Mesendoderm (in vitro differentiated cells): ENCODE results near the gene FAM120B.

Source experiments
- DNase-seq: peaks from one replicate; pipeline ENCODE4 v3.0.0; 2013
- H2AK5ac ChIP-seq: 2 replicates; pipeline ENCODE4 v1.6.1; 2013; ENCODE audit warnings: low read length, inconsistent platforms
- H2BK120ac ChIP-seq: 2 replicates; pipeline ENCODE4 v1.6.1; 2013; ENCODE audit warnings: low read depth, mild to moderate bottlenecking, low read length, moderate library complexity, mixed read lengths
- H2BK15ac ChIP-seq: replicated peaks from 2 replicates; pipeline ENCODE4 v1.6.1; 2013; ENCODE audit warnings: low read depth, mild to moderate bottlenecking, moderate library complexity
- H2BK5ac ChIP-seq: 2 replicates; pipeline ENCODE4 v1.6.1; 2013; ENCODE audit warnings: low read length, inconsistent platforms
- H3K18ac ChIP-seq: 2 replicates; pipeline ENCODE4 v1.6.1; 2013; ENCODE audit warnings: mild to moderate bottlenecking, low read length, mixed read lengths
- H3K23ac ChIP-seq: one replicate; pipeline ENCODE4 v1.6.1; 2013; ENCODE audit warnings: low read length
- H3K27ac ChIP-seq: 2 replicates; pipeline ENCODE4 v1.5.1; 2013; ENCODE audit warnings: low read depth, mild to moderate bottlenecking, inconsistent platforms, low read length, moderate library complexity
- H3K27me3 ChIP-seq: 2 replicates; pipeline ENCODE4 v1.6.1; 2013; ENCODE audit warnings: low read length, control low read depth, mild to moderate bottlenecking, inconsistent platforms; ENCODE audit not compliant: insufficient read depth, poor library complexity
- H3K36me3 ChIP-seq: 2 replicates; pipeline ENCODE4 v1.6.1; 2013; ENCODE audit warnings: low read length, inconsistent platforms; ENCODE audit not compliant: control insufficient read depth, insufficient read depth
- H3K4ac ChIP-seq: one replicate; pipeline ENCODE4 v1.6.1; 2013; ENCODE audit warnings: low read depth, mild to moderate bottlenecking, low read length, moderate library complexity
- H3K4me1 ChIP-seq: 2 replicates; pipeline ENCODE4 v1.6.1; 2013; ENCODE audit warnings: low read depth, low read length, inconsistent platforms; ENCODE audit not compliant: control insufficient read depth
- H3K4me2 ChIP-seq: 2 replicates; pipeline ENCODE4 v1.6.1; 2013; ENCODE audit warnings: low read length
- H3K4me3 ChIP-seq: 2 replicates; pipeline ENCODE4 v1.5.1; 2013; ENCODE audit warnings: mild to moderate bottlenecking, low read length
- H3K56ac ChIP-seq: one replicate; pipeline ENCODE4 v1.6.1; 2013; ENCODE audit warnings: low read length
- H3K79me1 ChIP-seq: 2 replicates; pipeline ENCODE4 v1.6.1; 2013; ENCODE audit warnings: low read length, inconsistent platforms
- H3K79me2 ChIP-seq: 2 replicates; pipeline ENCODE4 v1.6.1; 2013; ENCODE audit warnings: mild to moderate bottlenecking, low read length; ENCODE audit not compliant: control insufficient read depth, insufficient read depth
- H3K9ac ChIP-seq: 2 replicates; pipeline ENCODE4 v1.6.1; 2013; ENCODE audit warnings: low read length, inconsistent platforms
- H4K5ac ChIP-seq: one replicate; pipeline ENCODE4 v1.6.1; 2013; ENCODE audit warnings: low read length
- H4K8ac ChIP-seq: one replicate; pipeline ENCODE4 v1.6.1; 2013; ENCODE audit warnings: low read depth, mild to moderate bottlenecking, control low read depth, low read length, moderate library complexity
- WGBS: extraction: QIAGEN DNeasy Blood & Tissue Kit; methylation state at CpG from one replicate; pipeline ENCODE4 v1.1.7; 2013; ENCODE audit warnings: low lambda C conversion rate, missing lambda C conversion rate; ENCODE audit not compliant: insufficient coverage; ENCODE audit errors: extremely low coverage; 5-methylcytosine and 5-hydroxymethylcytosine counted together

FAM120B gene

DNA sequence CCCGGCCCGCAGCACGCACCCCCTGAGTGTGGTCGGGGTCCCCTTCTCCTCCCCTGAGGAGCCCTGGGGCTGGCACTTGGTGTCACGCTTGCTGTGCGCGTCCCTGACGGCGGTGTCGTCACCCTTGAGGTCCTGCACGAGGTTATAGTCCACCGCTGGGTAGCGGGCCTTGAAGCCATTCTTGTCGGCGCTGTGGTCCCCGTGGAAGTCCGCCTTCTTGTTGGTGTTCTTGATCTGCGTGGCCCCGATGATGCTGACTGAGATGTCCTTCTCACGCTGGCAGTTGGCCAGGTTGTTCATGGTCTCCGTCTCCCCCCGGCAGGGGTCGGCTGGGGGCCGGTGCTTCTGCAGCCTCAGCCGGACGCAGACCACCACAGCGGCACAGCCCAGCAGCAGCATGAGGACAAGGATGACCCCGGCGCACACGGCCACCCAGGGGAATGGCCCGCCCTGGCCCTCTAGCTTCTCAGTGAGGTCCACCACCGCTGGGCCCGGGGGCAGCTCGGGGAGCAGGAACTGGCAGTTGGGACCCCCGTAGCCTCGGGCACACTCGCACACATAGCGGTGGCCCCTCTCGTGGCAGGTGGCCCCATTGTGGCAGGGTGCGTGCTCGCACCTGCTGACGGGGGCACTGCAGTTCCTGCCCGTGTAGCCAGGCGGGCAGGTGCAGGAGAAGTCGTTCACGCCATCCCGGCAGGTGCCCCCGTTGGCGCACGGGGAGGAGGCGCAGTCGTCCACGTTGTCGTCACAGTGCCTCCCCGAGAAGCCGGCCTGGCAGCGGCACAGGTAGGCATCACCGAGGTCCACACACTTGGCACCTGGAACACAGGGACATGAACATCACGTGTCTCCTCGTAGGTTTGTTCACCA, 23.1 kb upstream of the FAM120B start:
- no CpG with 5 or more reads among the region's 60 CpGs for WGBS
- DNase-seq, result no peak
- peaks cover 22% of the 10 kb centered on the region for H3K27me3 ChIP-seq
- no peak overlapping the region for H2BK120ac ChIP-seq
- no peak overlapping the region for H2BK5ac ChIP-seq
- H3K4ac ChIP-seq, result no peak overlapping the region
- H3K9ac ChIP-seq, result no peak overlapping the region
- H3K4me2 ChIP-seq, result no peak overlapping the region
- no peaks in the 10 kb centered on the region for H3K79me1 ChIP-seq
- no peak overlapping the region for H2AK5ac ChIP-seq
- no peak overlapping the region for H3K18ac ChIP-seq
- no peak overlapping the region for H2BK15ac ChIP-seq
- peaks cover under 1% of the 10 kb centered on the region for H3K4me1 ChIP-seq
- no peak overlapping the region for H3K56ac ChIP-seq
- no peak overlapping the region for H3K4me3 ChIP-seq
- no peak overlapping the region for H4K5ac ChIP-seq
- H3K36me3 ChIP-seq, result no peaks in the 10 kb centered on the region
- no peaks in the 10 kb centered on the region for H3K79me2 ChIP-seq
- no peak overlapping the region for H3K27ac ChIP-seq
- no peak overlapping the region for H3K23ac ChIP-seq
- no peak overlapping the region for H4K8ac ChIP-seq

DNA sequence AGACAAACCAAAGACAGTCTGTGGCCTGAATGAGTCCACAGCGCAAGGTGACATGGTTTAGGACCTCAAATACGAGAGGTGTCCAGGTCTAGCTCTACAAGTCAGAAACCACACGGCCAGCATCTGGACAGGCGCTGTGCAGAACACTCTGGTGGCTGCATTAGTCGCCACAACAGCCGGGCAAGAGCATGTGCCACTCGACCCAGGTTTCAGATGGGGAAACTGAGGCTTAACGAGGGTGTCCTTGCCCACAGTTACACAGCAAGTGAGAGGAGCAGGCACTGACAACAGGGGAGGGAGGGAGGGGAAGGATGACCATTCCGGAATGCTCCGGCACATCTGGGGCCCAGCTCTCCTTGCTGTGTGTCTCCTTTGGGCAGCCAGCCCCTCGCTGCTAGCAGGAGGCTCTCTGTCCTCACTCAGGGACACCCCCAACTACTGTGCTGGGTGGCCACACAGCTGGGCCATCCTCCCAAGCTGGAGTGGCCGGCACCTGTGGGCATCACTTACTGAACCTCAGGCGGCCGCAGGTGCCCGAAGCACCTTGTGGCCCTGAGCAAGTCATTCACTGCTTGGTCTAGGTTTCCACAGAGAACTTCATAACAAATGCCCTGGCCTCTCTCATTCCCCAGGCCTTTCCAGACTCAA, 22.3 kb upstream of the FAM120B start:
- Histone ChIP-seq H3K4me1 (no peaks in the 10 kb centered on the region), H3K79me1 (no peaks in the 10 kb centered on the region), H4K8ac (no peak overlapping the region), H2AK5ac (no peak overlapping the region), H3K9ac (no peak overlapping the region), H3K56ac (no peak overlapping the region), H3K4ac (no peak overlapping the region), H4K5ac (no peak overlapping the region), H3K23ac (no peak overlapping the region), H2BK5ac (no peak overlapping the region), H3K79me2 (no peaks in the 10 kb centered on the region), H3K27ac (no peak overlapping the region), H3K4me3 (no peak overlapping the region), H3K18ac (no peak overlapping the region), H3K27me3 (peaks cover 28% of the 10 kb centered on the region), H2BK15ac (no peak overlapping the region), H3K36me3 (no peaks in the 10 kb centered on the region), H2BK120ac (no peak overlapping the region), H3K4me2 (no peak overlapping the region)
- WGBS, result no CpG with 5 or more reads among the region's 15 CpGs
- DNase-seq, result no peak

DNA sequence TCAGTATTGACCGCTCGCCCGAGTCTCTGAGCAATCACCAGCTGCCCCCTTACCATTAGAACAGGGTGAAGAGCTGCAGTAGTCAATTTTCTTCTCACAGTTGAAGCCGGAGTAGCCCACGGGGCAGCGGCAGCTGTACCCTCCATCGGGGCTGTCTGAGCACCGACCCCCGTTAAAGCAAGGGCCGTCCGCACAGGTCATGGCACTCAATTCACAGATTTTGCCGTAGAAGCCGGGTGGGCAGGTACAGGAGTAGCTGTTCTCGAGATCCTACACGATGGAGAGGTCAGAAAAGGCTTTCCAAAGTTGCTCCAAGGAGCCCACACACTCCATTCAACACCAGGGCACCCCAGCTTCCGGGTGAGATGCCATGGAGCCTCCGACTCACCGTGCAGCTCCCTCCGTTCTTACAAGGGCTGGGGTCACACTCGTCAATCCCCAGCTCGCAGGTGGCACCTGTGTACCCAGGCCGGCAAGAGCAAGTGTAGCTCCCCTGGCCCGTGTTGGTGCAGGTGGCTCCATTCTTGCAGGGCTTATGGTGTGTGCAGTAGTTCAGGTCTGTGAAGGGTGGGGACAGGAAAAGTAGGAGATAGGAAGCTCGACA, 21.6 kb upstream of the FAM120B start:
- WGBS, result no CpG with 5 or more reads among the region's 24 CpGs

DNA sequence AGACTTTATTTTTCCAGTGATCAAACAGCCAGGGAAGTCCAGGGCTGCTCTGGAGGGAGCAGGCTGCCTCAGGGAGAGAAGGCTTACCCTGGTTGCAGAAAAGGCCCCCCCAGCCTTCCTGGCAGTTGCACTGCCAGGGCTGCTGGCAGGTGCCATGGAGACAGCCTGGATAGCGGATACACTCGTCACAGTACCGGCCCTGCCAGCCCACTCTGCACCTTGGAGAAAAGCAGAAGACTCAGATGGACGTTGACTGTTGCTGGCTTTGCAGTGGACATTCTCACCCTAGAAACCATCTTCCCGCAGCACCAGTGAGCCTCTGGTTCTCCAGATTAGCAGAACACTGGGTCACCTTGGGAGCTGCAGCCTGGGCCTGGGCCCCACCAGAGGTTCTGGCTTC, 21.1 kb upstream of the FAM120B start:
- H3K9ac ChIP-seq, result no peak overlapping the region
- H3K4me3 ChIP-seq, result no peak overlapping the region
- H2AK5ac ChIP-seq, result no peak overlapping the region
- no peaks in the 10 kb centered on the region for H3K4me1 ChIP-seq
- no CpG with 5 or more reads among the region's 5 CpGs for WGBS
- no peak overlapping the region for H3K56ac ChIP-seq
- no peaks in the 10 kb centered on the region for H3K36me3 ChIP-seq
- H3K4me2 ChIP-seq, result no peak overlapping the region
- no peaks in the 10 kb centered on the region for H3K79me1 ChIP-seq
- H2BK120ac ChIP-seq, result no peak overlapping the region
- H2BK15ac ChIP-seq, result no peak overlapping the region
- no peaks in the 10 kb centered on the region for H3K79me2 ChIP-seq
- no peak overlapping the region for H4K8ac ChIP-seq
- H2BK5ac ChIP-seq, result no peak overlapping the region
- H3K27ac ChIP-seq, result no peak overlapping the region
- no peak overlapping the region for H4K5ac ChIP-seq
- H3K4ac ChIP-seq, result no peak overlapping the region
- peaks cover 39% of the 10 kb centered on the region for H3K27me3 ChIP-seq
- H3K18ac ChIP-seq, result no peak overlapping the region
- H3K23ac ChIP-seq, result no peak overlapping the region
- no peak for DNase-seq

More for the DNA sequence above, 21.6 kb upstream of the FAM120B start:
- Histone ChIP-seq H3K56ac (no peak overlapping the region), H2BK120ac (no peak overlapping the region), H3K27me3 (peaks cover 34% of the 10 kb centered on the region), H3K9ac (no peak overlapping the region), H2BK5ac (no peak overlapping the region), H2BK15ac (no peak overlapping the region), H3K4me3 (no peak overlapping the region), H2AK5ac (no peak overlapping the region), H3K79me1 (no peaks in the 10 kb centered on the region), H3K27ac (no peak overlapping the region), H4K8ac (no peak overlapping the region), H3K4me2 (no peak overlapping the region), H3K4ac (no peak overlapping the region), H3K23ac (no peak overlapping the region), H3K4me1 (no peaks in the 10 kb centered on the region), H3K18ac (no peak overlapping the region), H3K36me3 (no peaks in the 10 kb centered on the region), H3K79me2 (no peaks in the 10 kb centered on the region), H4K5ac (no peak overlapping the region)
- DNase-seq, result no peak

GRCh38 chr6:170286246-170286933, 20.2 kb upstream of the FAM120B start:
- no peaks in the 10 kb centered on the region for H3K36me3 ChIP-seq
- H3K18ac ChIP-seq, result no peak overlapping the region
- no peak overlapping the region for H3K4me2 ChIP-seq
- no CpG with 5 or more reads among the region's 26 CpGs for WGBS
- H2BK5ac ChIP-seq, result no peak overlapping the region
- no peak overlapping the region for H4K5ac ChIP-seq
- no peaks in the 10 kb centered on the region for H3K79me1 ChIP-seq
- no peaks in the 10 kb centered on the region for H3K79me2 ChIP-seq
- no peaks in the 10 kb centered on the region for H3K4me1 ChIP-seq
- DNase-seq, result peak; percentile 70
- no peak overlapping the region for H3K27ac ChIP-seq
- no peak overlapping the region for H2BK15ac ChIP-seq
- H2AK5ac ChIP-seq, result no peak overlapping the region
- no peak overlapping the region for H3K56ac ChIP-seq
- no peak overlapping the region for H4K8ac ChIP-seq
- H2BK120ac ChIP-seq, result no peak overlapping the region
- H3K9ac ChIP-seq, result no peak overlapping the region
- H3K27me3 ChIP-seq, result peaks cover 39% of the 10 kb centered on the region
- H3K4me3 ChIP-seq, result no peak overlapping the region
- H3K23ac ChIP-seq, result no peak overlapping the region
- H3K4ac ChIP-seq, result no peak overlapping the region
